Activated naive CD8-positive, alpha-beta T cell treated with anti-CD3 and anti-CD28 coated beads for 36 hours (primary cell): ENCODE data around the gene SNRNP27. TPM values are rescaled to one million over a fixed set of nuclear protein-coding genes. Genes with fewer than 3 reads are reported as not detected.

Experiments
- DNase-seq: peaks from one replicate; pipeline ENCODE4 v3.0.0; 2021
- H3K27ac Mint-ChIP-seq: one replicate; pipeline ENCODE4 v1.8.0; 2022; ENCODE audit warnings: mild to moderate bottlenecking, moderate library complexity, mixed read lengths
- H3K27me3 Mint-ChIP-seq: one replicate; pipeline ENCODE4 v1.8.0; 2022; ENCODE audit warnings: mild to moderate bottlenecking, mixed read lengths
- H3K36me3 Mint-ChIP-seq: one replicate; pipeline ENCODE4 v1.8.0; 2021; ENCODE audit warnings: mild to moderate bottlenecking, mixed read lengths
- H3K4me1 Mint-ChIP-seq: one replicate; pipeline ENCODE4 v1.8.0; 2021; ENCODE audit warnings: mixed read lengths
- H3K4me3 Mint-ChIP-seq: one replicate; pipeline ENCODE4 v1.8.0; 2022; ENCODE audit warnings: mild to moderate bottlenecking, moderate library complexity, mixed read lengths
- H3K9me3 Mint-ChIP-seq: one replicate; pipeline ENCODE4 v1.8.0; 2022; ENCODE audit warnings: mixed read lengths
- total RNA-seq, 2 experiments: library from RNA; stranded (reverse); gene quantifications; one replicate each; pipeline ENCODE4 v1.2.3, GENCODE V29; 2021

Gene SNRNP27
- total RNA-seq, 2 experiments from 2014 or later, result 61.0 to 61.8 TPM

DNA sequence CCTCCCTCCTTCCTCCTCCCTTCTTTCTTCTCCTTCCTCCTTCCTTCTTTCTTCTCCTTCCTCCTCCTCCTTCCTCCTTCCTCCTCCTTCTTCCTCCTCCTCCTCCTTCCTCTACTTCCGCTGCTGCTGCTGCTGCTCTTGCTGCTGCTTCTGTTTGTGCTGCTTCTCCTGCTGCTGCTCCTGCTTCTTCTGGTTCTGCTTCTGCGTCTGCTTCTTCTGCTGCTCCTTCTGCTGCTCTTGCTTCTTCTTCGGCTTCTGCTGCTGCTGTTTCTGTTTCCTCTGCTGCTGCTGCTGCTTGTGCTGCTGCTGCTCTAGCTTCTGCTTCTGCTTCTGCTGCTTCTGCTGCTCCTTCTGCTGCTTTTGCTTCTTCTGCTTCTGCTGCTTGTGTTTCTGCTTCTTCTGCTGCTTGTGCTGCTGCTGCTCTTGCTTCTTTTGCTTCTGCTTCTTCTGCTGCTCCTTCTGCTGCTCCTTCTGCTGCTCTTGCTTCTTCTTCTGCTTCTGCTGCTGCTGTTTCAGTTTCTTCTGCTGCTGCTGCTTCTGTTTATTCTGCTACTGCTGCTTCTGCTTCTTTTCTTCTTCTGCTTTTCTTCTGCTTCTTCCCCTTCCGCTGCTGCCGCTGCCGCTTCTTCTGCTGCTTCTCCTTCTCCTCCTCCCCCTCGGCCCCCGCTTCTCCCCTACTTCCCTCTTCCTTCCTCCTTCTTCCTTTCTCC is 8.6 kb downstream of the SNRNP27 start:
- H3K4me1 Mint-ChIP-seq, result peaks cover 38% of the 10 kb centered on the region
- H3K27ac Mint-ChIP-seq, result peak overlapping the region; percentile 83
- H3K36me3 Mint-ChIP-seq, result peaks cover 29% of the 10 kb centered on the region
- no peaks in the 10 kb centered on the region for H3K27me3 Mint-ChIP-seq
- H3K4me3 Mint-ChIP-seq, result peak overlapping the region; percentile 80
- DNase-seq, result no peak
- no peaks in the 10 kb centered on the region for H3K9me3 Mint-ChIP-seq

DNA sequence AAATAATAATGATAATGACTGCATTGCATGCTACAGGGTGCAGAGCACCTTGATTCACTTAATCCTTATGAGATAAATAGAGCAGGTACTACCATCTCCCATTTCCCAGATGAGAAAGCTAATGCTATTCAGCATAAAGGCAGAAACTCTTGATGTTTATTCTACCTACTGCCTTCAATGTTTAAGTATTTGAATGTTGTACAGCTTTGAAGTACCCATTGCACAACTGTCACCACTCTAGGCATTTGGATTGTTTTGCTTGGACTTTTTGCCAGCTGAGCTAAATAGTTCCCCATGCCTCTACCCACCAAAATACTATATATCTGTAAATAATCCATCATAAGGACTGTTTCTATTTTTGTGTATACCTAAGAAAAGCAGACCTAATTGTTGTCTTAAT is 13.5 kb downstream of the SNRNP27 start:
- H3K36me3 Mint-ChIP-seq, result peaks cover 6% of the 10 kb centered on the region
- no peak for DNase-seq
- peaks cover 21% of the 10 kb centered on the region for H3K4me1 Mint-ChIP-seq
- H3K4me3 Mint-ChIP-seq, result no peak overlapping the region
- H3K9me3 Mint-ChIP-seq, result no peaks in the 10 kb centered on the region
- no peaks in the 10 kb centered on the region for H3K27me3 Mint-ChIP-seq
- no peak overlapping the region for H3K27ac Mint-ChIP-seq

DNA sequence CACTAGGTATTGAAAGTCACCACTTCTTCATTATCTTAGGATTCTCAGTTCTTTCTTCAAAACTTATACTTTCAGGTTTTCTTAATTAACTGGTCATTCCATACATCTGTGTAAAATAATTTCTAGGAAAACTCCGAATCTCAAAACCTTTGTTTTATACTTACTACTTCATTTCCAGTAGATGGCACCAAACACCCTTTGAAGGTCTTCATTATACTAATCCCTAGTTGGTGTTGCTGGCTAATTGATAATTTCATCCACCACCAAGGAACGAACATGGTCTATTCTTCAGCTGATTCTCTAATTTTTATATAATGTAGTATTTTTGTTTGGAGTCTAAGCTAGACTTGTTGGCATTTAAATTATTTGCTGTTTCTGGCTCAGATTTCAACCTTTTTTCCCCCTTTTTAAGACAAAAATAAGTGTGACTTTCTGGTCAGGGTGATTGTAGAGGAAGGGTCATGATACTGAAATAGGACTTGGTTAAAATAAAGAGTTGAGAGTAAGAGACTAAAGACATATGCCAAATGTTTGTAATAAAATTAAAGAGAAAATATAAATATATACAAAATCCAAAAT is 18.3 kb downstream of the SNRNP27 start:
- no peaks in the 10 kb centered on the region for H3K9me3 Mint-ChIP-seq
- peaks cover 18% of the 10 kb centered on the region for H3K4me1 Mint-ChIP-seq
- no peak overlapping the region for H3K4me3 Mint-ChIP-seq
- H3K27me3 Mint-ChIP-seq, result no peaks in the 10 kb centered on the region
- DNase-seq, result no peak
- peaks cover 6% of the 10 kb centered on the region for H3K36me3 Mint-ChIP-seq
- no peak overlapping the region for H3K27ac Mint-ChIP-seq

DNA sequence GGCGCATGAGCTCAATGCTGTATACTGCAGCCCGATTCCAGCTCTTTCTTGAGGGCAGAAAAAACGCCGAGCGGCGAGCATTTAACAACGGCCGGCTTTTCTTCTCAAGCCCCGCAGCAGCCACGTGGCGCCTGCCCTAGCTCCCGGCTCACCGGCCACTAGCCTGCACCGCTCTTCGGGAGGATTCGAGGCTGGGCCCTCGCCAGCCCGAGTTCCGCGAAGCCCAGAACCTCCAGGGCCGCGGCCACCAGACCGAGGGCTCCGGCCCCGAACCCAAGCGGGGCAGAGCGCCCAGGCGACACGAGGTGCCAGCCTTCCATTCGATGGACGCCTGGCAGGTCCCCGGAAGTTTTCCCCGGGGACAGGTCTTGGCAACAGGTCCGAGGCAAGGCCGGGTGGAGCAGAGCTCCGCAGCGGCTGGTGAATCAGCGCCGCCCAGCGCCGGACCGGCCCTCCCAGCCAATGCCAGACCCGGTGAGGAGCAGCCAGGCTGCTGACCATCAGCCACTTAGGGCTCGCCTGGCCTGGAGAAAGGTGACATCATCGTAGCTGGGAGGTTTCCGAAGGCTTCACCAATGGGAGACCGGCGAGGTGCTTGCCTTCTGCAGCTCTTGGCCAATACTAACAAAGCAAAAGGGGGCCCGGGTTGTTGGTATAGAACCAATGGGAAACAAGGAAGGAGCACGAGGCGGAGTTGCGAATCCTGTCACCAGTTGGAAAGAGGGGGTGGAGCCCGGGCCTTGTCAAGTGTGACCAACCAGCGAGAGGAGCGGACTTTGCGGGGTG is 20.6 kb downstream of the SNRNP27 start:
- Mint-ChIP-seq H3K27ac (peak overlapping the region; percentile 92), H3K9me3 (no peaks in the 10 kb centered on the region), H3K4me3 (peak overlapping the region; percentile 83), H3K4me1 (peaks cover 28% of the 10 kb centered on the region), H3K27me3 (no peaks in the 10 kb centered on the region), H3K36me3 (peaks cover 4% of the 10 kb centered on the region)
- DNase-seq, result peak; percentile 99

DNA sequence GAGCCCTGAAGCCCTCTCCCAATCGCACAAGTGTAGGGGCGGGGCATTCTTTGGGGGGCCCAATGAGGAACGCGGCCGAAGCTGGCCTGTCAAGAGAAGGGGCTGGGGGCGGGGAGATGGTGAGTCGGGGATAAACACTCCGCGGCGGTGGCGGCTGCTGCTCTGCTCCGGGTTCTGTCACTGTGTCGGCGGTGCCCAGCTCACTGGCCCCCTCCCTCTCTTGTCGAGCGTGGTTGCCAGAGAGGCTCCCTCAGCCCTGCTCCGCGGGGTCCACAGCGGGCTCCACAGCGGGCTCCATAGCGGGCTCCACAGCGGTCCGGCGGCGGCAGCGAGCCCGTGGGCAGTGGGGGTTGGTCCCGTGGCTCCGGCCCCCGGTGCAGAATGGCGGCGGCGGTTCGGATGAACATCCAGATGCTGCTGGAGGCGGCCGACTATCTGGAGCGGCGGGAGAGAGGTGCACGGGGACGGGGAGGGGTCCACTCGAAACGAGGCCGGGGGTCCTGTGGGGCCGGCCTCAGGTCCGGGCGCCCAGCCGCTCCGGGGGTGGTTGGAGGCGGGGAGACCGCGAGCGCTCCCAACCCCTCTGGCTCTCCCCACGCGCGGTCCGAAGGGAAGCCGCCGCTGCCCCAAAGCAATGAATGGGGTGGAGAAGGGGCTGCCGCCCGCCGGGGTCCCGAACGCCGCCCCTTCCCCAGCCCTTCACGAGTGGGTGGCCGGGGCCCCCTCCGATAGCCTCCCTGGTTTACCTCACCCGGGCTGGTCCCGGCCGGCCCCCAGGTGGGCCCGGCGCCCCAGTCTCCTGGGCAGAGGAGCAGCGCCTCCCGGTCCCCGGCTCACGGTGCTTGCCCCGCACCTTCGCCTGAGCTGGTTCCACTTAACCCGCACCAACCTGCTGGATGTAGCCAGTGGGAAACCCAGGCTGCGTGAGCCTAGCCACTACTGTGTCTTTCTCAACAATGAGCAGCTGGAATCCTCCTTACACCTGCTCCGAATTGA is 21.5 kb downstream of the SNRNP27 start, which contains the start of gene MXD1:
Gene MXD1, plus strand, starts transcription at position 160 of the 996 bp plus-strand sequence. Its CDS starts 222 bp downstream, at position 382.
- H3K27me3 Mint-ChIP-seq, result no peaks in the 10 kb centered on the region
- DNase-seq, result peak; percentile 24
- H3K27ac Mint-ChIP-seq, result peak within 1 kb of the TSS; percentile 92
- H3K4me1 Mint-ChIP-seq, result peaks cover 28% of the 10 kb centered on the region
- H3K4me3 Mint-ChIP-seq, result peak within 1 kb of the TSS; percentile 83
- H3K9me3 Mint-ChIP-seq, result no peaks in the 10 kb centered on the region
- peaks cover 4% of the 10 kb centered on the region for H3K36me3 Mint-ChIP-seq

DNA sequence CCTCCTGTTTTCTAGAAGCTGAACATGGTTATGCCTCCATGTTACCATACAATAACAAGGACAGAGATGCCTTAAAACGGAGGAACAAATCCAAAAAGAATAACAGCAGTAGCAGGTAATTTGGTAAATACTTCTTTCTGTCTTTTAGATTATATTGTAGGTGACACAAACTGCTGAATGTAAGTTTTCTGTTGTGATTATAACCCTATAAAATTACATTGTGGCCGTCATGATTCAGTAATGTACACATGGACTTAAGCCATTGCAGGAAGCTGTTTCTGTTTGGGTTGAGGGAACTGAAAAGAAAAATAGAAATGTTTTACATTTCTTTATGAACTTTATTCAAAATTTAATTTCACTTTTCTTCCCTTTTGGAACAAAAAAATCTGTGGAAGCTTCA is 22.4 kb downstream of the SNRNP27 start:
- no peaks in the 10 kb centered on the region for H3K9me3 Mint-ChIP-seq
- H3K4me1 Mint-ChIP-seq, result peaks cover 28% of the 10 kb centered on the region
- DNase-seq, result no peak
- H3K27ac Mint-ChIP-seq, result no peak overlapping the region
- H3K27me3 Mint-ChIP-seq, result no peaks in the 10 kb centered on the region
- H3K4me3 Mint-ChIP-seq, result peak overlapping the region; percentile 75
- H3K36me3 Mint-ChIP-seq, result peaks cover 6% of the 10 kb centered on the region

DNA sequence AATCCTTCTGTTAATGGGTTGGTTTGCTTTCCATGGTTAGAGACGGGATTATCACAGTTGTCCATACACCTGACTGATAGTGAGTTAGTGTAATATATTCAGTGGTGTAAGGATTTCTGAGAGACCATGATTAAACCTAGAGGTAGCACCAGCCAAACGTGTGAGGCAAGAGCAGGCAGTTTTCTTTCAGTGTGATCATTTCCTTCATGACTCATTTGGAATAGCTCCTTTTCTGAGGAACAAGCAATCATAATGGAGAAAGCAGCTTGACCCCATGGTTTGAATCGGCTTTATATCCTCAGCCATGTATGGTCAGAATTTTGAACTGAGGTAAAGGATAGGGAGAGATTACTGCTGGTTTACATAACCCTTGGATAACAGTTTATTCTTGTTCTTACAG is 24.1 kb downstream of the SNRNP27 start:
- no peak overlapping the region for H3K27ac Mint-ChIP-seq
- no peak overlapping the region for H3K4me3 Mint-ChIP-seq

DNA sequence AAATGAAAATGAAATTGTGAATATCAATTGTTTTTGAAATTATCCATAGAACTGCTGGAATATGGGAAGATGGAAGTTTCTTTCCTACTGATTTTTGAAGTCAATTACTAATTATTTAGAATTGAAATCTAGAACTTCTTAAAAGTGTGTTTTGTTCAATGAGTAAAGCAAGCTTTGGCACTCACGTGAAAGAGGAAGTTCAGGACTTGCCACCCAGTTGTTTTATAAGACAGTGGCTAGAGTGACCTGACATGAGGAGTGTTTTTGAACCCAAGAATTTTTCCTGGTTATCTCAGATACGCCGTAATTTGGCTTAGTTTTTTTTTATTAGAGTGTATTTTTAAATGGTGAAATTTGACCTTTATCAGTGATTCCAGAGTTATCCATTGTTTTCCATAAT is 24.6 kb downstream of the SNRNP27 start:
- no peak overlapping the region for H3K27ac Mint-ChIP-seq
- H3K4me1 Mint-ChIP-seq, result peaks cover 18% of the 10 kb centered on the region
- H3K9me3 Mint-ChIP-seq, result no peaks in the 10 kb centered on the region
- DNase-seq, result no peak
- no peaks in the 10 kb centered on the region for H3K27me3 Mint-ChIP-seq
- H3K36me3 Mint-ChIP-seq, result peaks cover 11% of the 10 kb centered on the region
- H3K4me3 Mint-ChIP-seq, result no peak overlapping the region

More for the DNA sequence above, 24.1 kb downstream of the SNRNP27 start:
- Mint-ChIP-seq H3K4me1 (peaks cover 19% of the 10 kb centered on the region), H3K9me3 (no peaks in the 10 kb centered on the region), H3K36me3 (peaks cover 11% of the 10 kb centered on the region), H3K27me3 (no peaks in the 10 kb centered on the region)
- DNase-seq, result no peak

DNA sequence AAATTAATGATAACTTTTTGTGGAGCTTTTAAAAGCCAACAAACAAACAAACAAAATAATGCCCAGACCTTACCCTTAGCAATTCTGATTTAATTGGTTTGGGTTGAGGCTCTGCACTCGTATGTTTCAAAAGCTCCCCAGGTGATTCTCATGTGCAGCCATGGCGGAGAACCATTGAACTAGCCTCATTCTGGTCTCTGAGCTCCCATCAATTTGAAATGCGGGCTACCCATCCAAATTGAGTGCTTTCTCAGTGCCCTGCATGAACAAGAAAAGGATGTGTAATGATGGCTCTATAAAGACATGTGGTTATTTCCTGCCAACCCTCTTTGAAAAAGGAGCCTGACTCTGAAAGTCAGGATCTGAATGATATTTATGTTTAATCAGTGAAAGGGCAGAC is 29.4 kb downstream of the SNRNP27 start:
- Mint-ChIP-seq H3K27me3 (no peaks in the 10 kb centered on the region), H3K4me3 (no peak overlapping the region), H3K4me1 (peaks cover 15% of the 10 kb centered on the region), H3K36me3 (peaks cover 7% of the 10 kb centered on the region), H3K9me3 (no peaks in the 10 kb centered on the region), H3K27ac (no peak overlapping the region)
- DNase-seq, result no peak

DNA sequence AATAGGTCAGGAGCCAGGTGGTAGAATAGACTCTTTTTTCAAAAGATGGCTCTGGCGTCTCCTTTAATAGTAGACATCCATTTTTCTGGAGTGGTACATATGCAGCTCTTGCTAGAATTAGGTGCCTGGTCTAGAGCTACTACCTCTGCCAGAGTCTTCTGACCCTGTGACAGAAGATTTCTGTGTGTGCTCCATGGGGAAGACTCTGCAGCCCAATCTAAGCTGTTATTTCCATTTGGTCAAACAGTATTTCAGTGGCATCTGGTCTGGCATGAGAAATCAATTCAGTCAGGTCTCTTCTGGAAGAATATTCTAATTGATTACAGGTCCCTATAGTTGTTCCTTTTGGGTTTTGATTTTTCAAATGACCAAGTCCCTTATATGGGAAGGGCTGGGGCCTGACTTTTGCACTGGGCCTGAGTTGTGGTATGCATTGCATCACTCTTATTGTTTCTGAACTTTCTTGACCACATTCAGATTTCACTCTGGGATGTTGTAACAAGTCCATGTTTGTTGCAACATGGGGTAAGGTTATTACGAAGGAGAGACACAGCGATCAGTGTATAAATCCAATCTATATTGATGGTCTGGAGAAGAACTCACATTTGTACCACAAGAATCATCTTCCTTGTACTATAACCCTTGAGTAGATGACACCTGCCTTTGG is 33.2 kb downstream of the SNRNP27 start:
- Mint-ChIP-seq H3K4me1 (peaks cover 19% of the 10 kb centered on the region), H3K27ac (no peak overlapping the region), H3K9me3 (no peaks in the 10 kb centered on the region), H3K36me3 (no peaks in the 10 kb centered on the region), H3K4me3 (no peak overlapping the region), H3K27me3 (no peaks in the 10 kb centered on the region)
- DNase-seq, result no peak

DNA sequence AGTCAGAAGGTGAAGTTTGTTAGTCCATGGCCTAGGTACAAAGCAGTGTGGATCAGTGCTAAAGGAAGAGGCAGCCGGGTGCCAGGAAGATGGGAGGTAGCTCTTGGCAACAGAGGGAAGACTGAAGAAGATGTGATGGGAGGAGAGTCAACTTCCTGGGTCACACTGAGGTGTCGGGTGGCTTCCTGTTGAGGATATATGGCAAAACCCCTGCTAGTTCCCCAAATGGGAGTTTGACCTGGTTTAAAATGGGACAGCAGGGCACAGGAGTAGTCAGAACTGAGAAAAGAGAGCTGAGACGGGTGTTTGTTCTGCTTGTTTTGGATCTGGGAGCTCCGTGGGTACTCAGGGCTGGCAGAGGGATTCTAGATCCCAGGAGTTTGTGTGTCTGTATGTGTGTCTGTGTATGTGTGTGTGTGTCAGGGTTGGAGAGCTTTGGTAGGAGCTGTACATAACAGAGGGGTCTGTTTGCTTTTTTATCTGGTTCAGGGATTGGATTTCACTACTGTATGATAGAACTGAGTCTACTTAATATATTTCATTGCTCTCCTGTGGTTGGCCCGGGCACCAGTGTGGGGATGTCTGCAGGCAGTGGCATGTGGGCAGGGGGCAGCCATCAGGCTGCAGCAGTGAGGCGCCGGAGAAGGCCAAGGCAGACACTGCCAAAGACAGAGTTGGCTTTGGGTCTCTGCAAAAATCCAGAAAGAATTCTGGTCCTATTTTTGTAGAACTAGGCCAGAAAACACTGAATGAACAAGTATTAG is 38.3 kb downstream of the SNRNP27 start:
- Mint-ChIP-seq H3K4me1 (peaks cover 18% of the 10 kb centered on the region), H3K36me3 (peaks cover 3% of the 10 kb centered on the region), H3K4me3 (no peak overlapping the region), H3K27ac (no peak overlapping the region), H3K27me3 (no peaks in the 10 kb centered on the region), H3K9me3 (no peaks in the 10 kb centered on the region)
- no peak for DNase-seq

DNA sequence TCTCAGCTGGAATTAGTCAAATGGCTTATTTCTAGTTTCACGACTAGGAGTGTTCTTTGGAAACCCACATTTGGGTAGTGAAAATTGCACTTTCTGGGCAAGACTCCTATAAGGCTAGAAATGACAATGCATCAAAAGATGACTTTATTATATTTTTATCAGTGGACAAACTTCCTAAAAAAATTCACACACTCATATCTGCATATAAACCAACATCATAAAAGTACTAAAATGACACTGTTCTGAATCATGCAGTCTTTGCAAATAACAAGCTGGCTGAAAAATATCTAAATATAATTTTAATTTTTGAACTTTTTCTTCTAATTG is 38.8 kb downstream of the SNRNP27 start:
- H3K4me1 Mint-ChIP-seq, result peaks cover 18% of the 10 kb centered on the region
- H3K9me3 Mint-ChIP-seq, result no peaks in the 10 kb centered on the region
- no peak for DNase-seq
- H3K36me3 Mint-ChIP-seq, result peaks cover 3% of the 10 kb centered on the region
- no peak overlapping the region for H3K27ac Mint-ChIP-seq
- no peak overlapping the region for H3K4me3 Mint-ChIP-seq
- no peaks in the 10 kb centered on the region for H3K27me3 Mint-ChIP-seq

DNA sequence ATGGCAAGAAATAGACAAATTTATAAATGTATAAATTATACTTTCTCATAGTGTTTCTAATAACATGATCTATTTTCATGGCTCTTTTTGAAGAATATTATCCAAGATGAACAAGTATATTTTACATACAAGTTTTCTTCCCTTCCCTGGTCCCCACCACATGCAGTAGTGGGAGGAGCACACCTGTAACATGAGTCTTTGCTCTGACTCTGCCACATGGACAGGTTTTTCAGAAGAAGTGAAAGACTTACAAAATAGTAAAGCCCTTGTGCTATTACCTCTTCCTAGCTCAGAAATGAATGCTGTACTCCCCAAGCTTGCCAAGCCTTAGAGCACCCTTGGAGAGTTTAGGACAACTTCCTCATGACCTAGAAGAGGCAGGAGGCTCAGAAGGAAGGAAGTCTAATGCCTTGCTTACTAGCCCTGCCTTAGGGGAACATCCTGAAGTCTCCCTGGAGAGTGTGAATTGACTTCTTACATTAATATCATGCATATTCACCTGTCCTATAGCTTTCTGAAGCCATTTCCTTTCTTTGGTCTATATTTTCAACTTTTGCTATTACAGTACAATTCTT is 39.6 kb downstream of the SNRNP27 start:
- DNase-seq, result no peak
- Mint-ChIP-seq H3K36me3 (peaks cover 3% of the 10 kb centered on the region), H3K9me3 (no peaks in the 10 kb centered on the region), H3K4me1 (peaks cover 18% of the 10 kb centered on the region), H3K4me3 (no peak overlapping the region), H3K27me3 (no peaks in the 10 kb centered on the region), H3K27ac (no peak overlapping the region)
